Thyroid gland (tissue), 4 donors: ENCODE measurements around the gene GNAI2. TPM values are rescaled to one million over a fixed set of nuclear protein-coding genes. Genes with fewer than 3 reads are reported as not detected.
"Not testable (repeated sequence)": the region's sequence is repeated elsewhere in the genome, so short reads cannot be mapped to it uniquely, and the experiment has no call there.

ENCODE experiments used
- DNase-seq, 2 donors: peaks; one replicate each; pipeline ENCODE4 v3.0.0-alpha.2; 2019
- H3K27ac ChIP-seq, 3 donors: fragments of 200-600 bp; sonication (generic); 1 replicate in 2 of 3; 2 replicates in 1 of 3; pipeline ENCODE4 v1.5.1; 2016 to 2019; ENCODE audit warnings: mild to moderate bottlenecking in 1 of 3, moderate library complexity in 1 of 3
- H3K27me3 ChIP-seq: fragments of 200-600 bp; sonication (generic); one replicate; pipeline ENCODE4 v1.5.1; 2019
- H3K36me3 ChIP-seq, 2 donors: fragments of 200-600 bp; sonication (generic); one replicate each; pipeline ENCODE4 v1.5.1; 2016 to 2019
- H3K4me1 ChIP-seq, 2 donors: fragments of 200-600 bp; sonication (generic); one replicate each; pipeline ENCODE4 v1.5.1; 2017 to 2019
- H3K4me3 ChIP-seq, 3 donors: fragments of 200-600 bp; sonication (generic); replicated peaks in 1 of 3; 1 replicate in 2 of 3; 2 replicates in 1 of 3; pipeline ENCODE4 v1.5.1; 2016; ENCODE audit warnings: mild to moderate bottlenecking in 1 of 3
- H3K9me3 ChIP-seq: fragments of 200-600 bp; sonication (generic); one replicate; pipeline ENCODE4 v1.5.1; 2017
- CTCF ChIP-seq, 6 experiments: fragments of 200-600 bp in 3 of 6; fragments of 450-650 bp in 3 of 6; sonication (generic) in 3 of 6; IDR thresholded peaks; one replicate each; pipeline ENCODE4 v1.5.1; 2016 to 2019; ENCODE audit warnings: antibody characterized with exemption in 6 of 6, mild to moderate bottlenecking in 2 of 6, inconsistent platforms in 1 of 6, moderate library complexity in 1 of 6
- POLR2A ChIP-seq, 2 donors: fragments of 450-650 bp; IDR thresholded peaks; one replicate each; pipeline ENCODE4 v1.6.1; 2017; ENCODE audit warnings: antibody characterized with exemption in 2 of 2, mild to moderate bottlenecking in 2 of 2, moderate library complexity in 1 of 2
- WGBS, 2 donors: methylation state at CpG; one replicate each; pipeline ENCODE4 v1.1.5; 2017; 5-methylcytosine and 5-hydroxymethylcytosine counted together
- intact Hi-C: fragments of 100-400 bp; cut with DNase I; formaldehyde crosslinking; loops from one replicate; pipeline ENCODE4 v1.15.1; 2023
- total RNA-seq, 4 donors: library from RNA; depleted of rRNA; stranded (reverse); fragments of >200 nt; gene quantifications; one replicate each; pipeline ENCODE4 v1.2.3, GENCODE V29; 2016

The GNAI2 gene
- total RNA-seq, 4 donors from 2014 or later, result 111 to 171 (median 142) TPM

- peaks cover 36 to 45% of the 10 kb centered on the region in 2 donors for H3K4me1 ChIP-seq
- WGBS, 2 donors, result 4 to 17% methylated on average over 1 to 14 of the region's 70 CpGs
- peak overlapping the region; percentile 97 to 99 (median 99) for H3K27ac ChIP-seq
Measured at GRCh38 chr3:50260027-50260941, 24.3 kb downstream of the GNAI2 start.

DNA sequence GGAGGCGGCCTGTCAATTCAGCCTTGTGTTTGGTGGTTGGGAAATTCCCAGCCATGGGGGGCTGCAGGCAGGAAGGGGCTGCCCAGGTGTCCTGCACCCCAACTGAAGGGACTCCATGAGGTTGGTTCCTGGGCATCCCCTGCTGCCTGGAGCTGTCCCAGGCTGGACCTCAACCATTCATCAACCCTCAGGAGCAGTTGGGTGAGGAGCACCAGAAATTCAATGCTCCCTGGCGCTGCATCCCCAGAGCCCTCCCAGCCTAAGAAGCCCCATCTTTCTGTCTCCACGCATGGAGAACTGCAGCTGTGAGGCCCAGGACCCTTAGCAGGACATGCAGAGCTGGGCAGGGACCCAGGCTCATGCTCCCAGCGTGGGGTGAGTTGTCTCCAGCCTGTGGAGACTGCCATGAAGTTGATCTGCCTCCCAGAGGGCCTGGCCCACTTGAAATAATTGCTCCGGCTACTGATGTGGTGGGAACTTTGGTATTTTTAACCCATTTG is 25.0 kb downstream of the GNAI2 start:
- Histone ChIP-seq H3K9me3 (no peaks in the 10 kb centered on the region), H3K27me3 (no peaks in the 10 kb centered on the region), H3K27ac (peak overlapping the region; percentile 97 to 99 (median 99)), H3K36me3 (peaks cover 22 to 27% of the 10 kb centered on the region in 2 donors), H3K4me1 (peaks cover 43 to 49% of the 10 kb centered on the region in 2 donors), H3K4me3 (peak overlapping the region in 1 of 3 donors; percentile 72)
- no peak for DNase-seq
- no peak for TF ChIP-seq CTCF (IDR thresholded peaks at IDR 0.05)
- TF ChIP-seq POLR2A (IDR thresholded peaks at IDR 0.05), result no peak
- WGBS, 2 donors, result 49 to 76% methylated on average over 4 of the region's 5 CpGs
- intact Hi-C loops, result no loop called here

More at GRCh38 chr3:50260027-50260941, 24.3 kb downstream of the GNAI2 start:
- H3K27me3 ChIP-seq, result no peaks in the 10 kb centered on the region
- TF ChIP-seq CTCF (IDR thresholded peaks at IDR 0.05) (peak; percentile 66 to 99 (median 99)), POLR2A (IDR thresholded peaks at IDR 0.05) (peak in 1 of 2 donors; percentile 85)
- H3K36me3 ChIP-seq, result peaks cover 22 to 27% of the 10 kb centered on the region in 2 donors
- intact Hi-C loops, result no loop called here
- H3K4me3 ChIP-seq, result peak overlapping the region in 2 of 3 donors; percentile 28 to 72
- no peaks in the 10 kb centered on the region for H3K9me3 ChIP-seq
- peak; percentile 94 for DNase-seq

DNA sequence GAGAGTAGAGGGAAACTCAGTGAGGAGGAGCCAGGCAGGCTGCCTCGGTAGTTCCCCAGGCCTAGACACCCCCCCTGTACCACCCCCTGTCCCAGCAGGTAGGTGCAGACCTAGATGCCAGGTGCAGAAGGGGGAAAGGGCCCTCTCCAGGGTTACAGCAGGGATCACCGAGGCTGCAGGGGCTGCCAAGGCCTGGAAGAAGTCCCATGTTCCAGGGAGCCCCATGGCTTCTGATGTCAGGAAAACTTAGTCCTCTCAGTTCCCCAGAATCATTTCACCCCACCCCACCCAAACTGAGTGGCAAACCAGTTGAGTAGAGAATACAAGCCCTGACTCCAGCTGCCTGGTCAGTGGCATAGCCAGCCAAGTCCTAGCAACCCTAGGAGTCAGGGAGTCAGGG is 25.5 kb downstream of the GNAI2 start:
- WGBS, 2 donors, result 22 to 46% methylated on average over 1 to 2 of the region's 2 CpGs
- no peaks in the 10 kb centered on the region for H3K9me3 ChIP-seq
- peaks cover 48 to 54% of the 10 kb centered on the region in 2 donors for H3K4me1 ChIP-seq
- H3K36me3 ChIP-seq, result peaks cover 16 to 22% of the 10 kb centered on the region in 2 donors
- no peaks in the 10 kb centered on the region for H3K27me3 ChIP-seq
- DNase-seq, result no peak
- H3K4me3 ChIP-seq, result no peak overlapping the region
- intact Hi-C loops, result no loop called here
- peak overlapping the region in 2 of 3 donors; percentile 99 for H3K27ac ChIP-seq
- TF ChIP-seq POLR2A (IDR thresholded peaks at IDR 0.05) (no peak), CTCF (IDR thresholded peaks at IDR 0.05) (no peak)

DNA sequence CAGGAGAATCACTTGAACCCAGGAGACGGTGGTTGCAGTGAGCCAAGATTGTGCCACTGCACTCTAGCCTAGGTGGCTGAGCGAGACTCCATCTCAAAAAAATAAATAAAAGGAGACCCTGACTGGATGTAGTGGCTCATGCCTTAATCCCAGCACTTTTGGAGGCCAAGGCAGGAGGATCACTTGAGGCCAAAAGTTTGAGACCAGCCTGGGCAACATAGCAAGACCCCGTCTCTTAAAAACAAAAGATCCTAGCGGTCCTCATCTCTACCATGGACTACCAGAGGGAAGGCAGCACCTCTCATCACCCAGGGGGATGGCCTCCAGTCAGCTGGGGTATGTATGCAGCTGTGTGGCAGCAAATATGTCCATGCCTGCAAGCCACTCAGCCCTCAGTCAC is 26.2 kb downstream of the GNAI2 start:
- H3K27me3 ChIP-seq, H3K9me3 ChIP-seq, H3K4me3 ChIP-seq, DNase-seq, intact Hi-C loops: not testable (repeated sequence)
- Histone ChIP-seq H3K4me1 (peaks cover 55 to 61% of the 10 kb centered on the region in 2 donors), H3K27ac (peak overlapping the region in 1 of 3 donors; percentile 99), H3K36me3 (peaks cover 9 to 15% of the 10 kb centered on the region in 2 donors)
- 92 to 97% methylated on average over 4 of the region's 4 CpGs for WGBS, 2 donors

GRCh38 chr3:50262778-50263177 is 26.8 kb downstream of the GNAI2 start:
- DNase-seq, result no peak
- TF ChIP-seq CTCF (IDR thresholded peaks at IDR 0.05), result no peak
- no peak for TF ChIP-seq POLR2A (IDR thresholded peaks at IDR 0.05)
- Histone ChIP-seq H3K27ac (peak overlapping the region in 1 of 3 donors; percentile 87), H3K36me3 (peaks cover 4 to 9% of the 10 kb centered on the region in 2 donors), H3K4me1 (peaks cover 59 to 64% of the 10 kb centered on the region in 2 donors), H3K4me3 (no peak overlapping the region), H3K9me3 (no peaks in the 10 kb centered on the region), H3K27me3 (no peaks in the 10 kb centered on the region)
- intact Hi-C loops, result no loop called here
- 88 to 91% methylated on average over 7 of the region's 7 CpGs for WGBS, 2 donors
